Fibroblast of gingiva (primary cell): ENCODE results near the gene PDIA2.

ENCODE experiments used
- DNase-seq: peaks from one replicate; pipeline ENCODE4 v3.0.0-alpha.2; 2011; ENCODE audit warnings: low read depth

Gene PDIA2

DNA sequence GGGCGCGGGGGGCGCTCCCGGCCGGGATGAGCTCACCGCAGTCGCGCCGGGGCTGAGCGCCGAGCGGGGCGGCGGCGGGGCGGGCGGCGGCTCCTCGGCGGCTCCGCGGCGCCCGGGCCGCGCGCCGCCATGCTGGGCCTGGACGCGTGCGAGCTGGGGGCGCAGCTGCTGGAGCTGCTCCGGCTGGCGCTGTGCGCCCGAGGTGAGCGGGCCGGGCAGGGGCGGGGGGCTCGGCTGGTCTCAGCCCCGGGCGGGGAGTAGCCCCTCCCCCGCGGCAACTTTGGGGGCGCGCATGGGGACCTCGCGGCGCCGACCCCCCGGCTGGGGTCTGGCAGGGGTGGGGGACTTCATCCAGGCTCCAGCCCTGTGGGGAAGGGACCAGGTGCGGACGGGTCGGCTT lies 2.4 kb upstream of the PDIA2 start, which contains the start of gene ARHGDIG:
ARHGDIG (plus strand) TSS at position 40 of the 400 bp plus-strand sequence; CDS start at position 130, 90 bp downstream.
- DNase-seq = no peak

GRCh38 chr16:280991-281659 lies 1.8 kb upstream of the PDIA2 start:
- DNase-seq = no peak

- DNase-seq = no peak
Observed at GRCh38 chr16:281660-282255, 1.2 kb upstream of the PDIA2 start.

- DNase-seq = no peak
Observed at GRCh38 chr16:282491-282890, 473 bp upstream of the PDIA2 start.

GRCh38 chr16:284204-285120 lies 1.5 kb downstream of the PDIA2 start:
- no peak for DNase-seq

GRCh38 chr16:285146-286055 lies 2.4 kb downstream of the PDIA2 start:
- DNase-seq = no peak

DNA sequence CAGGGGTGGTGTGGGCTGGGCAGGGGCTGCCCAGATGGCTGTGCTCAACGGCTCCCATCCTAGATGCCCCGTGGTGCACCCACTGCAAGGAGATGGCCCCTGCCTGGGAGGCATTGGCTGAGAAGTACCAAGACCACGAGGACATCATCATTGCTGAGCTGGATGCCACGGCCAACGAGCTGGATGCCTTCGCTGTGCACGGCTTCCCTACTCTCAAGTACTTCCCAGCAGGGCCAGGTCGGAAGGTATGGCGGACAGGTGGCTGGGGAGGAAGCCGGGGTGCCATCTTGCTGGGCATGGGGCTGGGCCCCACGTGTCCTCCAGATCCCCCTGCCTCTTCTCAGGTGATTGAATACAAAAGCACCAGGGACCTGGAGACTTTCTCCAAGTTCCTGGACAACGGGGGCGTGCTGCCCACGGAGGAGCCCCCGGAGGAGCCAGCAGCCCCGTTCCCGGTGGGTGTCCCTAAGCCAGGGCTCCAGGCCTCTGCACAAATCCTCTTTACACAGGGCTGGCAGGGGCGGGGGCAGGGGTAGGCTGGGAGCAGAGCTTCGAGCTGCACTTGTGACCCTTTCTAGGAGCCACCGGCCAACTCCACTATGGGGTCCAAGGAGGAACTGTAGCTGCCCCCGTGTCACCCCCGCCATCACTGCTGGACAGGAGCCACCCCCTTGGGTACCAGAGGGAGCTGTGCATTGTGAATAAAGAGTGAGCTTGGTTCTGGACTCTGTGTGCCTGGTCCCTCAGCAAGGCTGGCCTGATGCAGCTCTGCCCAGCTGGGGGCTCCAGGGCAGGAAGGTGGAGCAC lies 3.7 kb downstream of the PDIA2 start:
- no peak for DNase-seq

DNA sequence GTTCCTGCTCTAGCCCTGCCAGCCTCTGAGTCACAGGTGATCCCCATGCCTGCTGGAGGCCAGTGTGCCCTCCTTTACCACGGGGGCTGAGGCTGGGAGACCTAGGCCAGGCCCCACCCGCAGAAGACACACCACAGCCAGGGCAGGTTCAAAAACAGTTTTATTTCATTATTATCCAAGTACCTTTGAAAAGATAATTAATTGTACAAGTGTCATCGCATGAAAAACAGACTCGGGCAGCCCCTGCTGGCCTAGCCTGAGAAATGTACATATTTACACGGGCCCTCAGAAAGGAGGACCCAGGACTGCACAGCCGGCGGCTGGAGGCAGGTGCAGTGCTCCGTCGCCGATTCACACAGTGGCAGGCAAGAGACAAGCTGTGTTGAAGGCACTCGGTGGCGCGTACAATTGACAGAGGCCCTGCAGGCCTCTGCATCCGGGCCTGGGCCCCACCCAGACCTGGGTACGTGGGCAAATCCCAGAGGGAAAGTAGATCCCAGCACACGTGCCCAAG lies 4.4 kb downstream of the PDIA2 start:
- DNase-seq = no peak

DNA sequence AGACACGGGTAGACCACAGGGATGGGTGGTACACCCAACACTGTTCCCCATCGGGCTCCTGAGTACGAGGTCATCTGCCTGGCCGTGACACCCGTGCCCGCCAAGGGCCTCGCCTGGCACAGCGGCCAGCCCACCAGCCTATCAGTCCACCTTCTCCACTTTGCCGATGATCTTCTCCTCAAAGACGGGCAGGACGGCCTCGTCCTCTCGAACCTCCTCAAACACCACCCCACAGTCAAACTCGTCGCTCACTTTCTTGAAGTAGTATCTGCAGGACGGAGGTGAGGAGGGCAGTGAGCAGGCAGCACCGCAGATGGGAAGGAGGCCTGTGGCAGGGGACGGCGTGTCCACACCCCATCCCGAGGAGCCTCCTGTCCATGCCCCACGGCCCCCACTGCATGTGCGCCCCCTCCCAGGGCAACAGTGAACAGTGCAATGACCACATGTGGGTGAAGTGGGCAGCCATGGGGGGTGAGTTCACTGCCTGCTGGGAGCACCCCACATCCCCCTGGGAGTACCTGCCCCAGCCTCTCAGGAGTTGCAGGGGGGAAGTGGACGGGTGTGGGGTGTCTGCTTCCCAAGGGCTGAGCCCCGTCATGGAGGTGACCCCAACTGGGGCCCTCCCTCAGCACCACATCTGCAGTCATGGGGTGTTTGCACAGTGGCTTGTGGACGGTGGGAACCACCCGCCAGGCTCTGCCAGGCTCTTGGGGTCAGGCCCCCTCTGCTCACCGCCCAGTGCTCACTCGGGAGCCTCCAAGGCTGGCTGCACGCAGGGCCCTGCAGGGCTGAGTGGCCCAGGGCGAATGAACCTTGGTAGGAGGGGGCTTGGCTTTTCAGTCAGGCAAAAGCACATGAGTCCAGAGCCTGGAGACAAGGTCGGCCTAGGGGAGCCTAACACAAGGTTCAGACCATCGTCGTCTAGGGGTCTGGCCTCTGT lies 5.3 kb downstream of the PDIA2 start:
- no peak for DNase-seq

- no peak for DNase-seq
Observed at GRCh38 chr16:289395-289997, 6.5 kb downstream of the PDIA2 start.

GRCh38 chr16:290015-290680 lies 7.2 kb downstream of the PDIA2 start:
- DNase-seq = no peak

DNA sequence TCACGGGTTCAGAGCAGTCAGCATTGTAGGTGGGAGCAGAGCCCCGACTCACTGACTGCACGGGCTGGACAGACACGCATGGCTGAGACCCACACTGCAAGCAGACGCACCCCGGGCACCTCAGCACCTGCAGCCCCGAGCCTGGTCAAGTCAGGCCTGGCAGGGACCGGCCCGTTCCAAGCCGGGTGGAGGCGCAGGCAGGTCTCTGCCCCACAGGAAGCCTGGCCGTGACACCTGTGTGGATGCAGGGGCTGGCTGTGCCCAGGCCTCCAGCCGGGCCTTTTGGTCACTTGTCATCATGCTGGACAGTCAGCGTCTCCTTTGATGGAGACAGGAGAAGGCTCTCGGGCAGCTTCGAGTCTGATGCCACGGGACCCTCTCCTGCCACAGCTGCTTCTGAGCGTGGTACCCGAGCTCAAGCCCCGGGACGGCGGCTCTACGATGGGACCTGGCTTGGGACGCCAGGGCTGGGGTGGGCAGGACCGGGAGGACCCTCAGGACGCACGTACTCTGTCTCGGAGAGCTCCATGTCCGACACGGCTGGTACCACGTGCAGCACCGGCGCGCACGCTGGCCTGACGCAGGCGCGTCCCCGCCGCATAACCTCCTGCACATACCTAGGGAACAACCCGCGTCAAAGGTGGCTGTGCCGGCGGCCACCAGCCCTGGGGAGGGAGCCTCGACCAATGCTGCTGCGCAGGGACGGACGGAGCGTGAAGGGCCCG lies 7.9 kb downstream of the PDIA2 start:
- no peak for DNase-seq

DNA sequence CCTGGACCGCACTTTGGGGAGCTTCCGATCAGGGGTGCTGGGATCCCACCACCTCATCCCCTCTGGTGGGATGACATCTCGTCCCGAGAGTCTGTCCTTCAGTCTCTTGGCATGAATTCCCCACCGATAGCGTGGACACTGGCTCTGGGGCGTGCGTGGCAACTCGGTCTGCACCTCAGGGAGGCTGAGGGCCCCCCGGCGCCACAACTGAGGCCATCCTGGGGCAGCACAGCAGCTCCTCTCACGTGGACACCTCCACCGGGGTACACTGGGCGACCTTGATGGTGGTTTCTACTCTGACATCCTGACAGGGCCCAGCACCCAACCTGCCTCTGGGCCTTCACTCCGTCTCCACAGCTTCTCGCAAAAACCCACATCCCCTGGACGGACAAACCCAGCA lies 8.6 kb downstream of the PDIA2 start:
- no peak for DNase-seq

DNA sequence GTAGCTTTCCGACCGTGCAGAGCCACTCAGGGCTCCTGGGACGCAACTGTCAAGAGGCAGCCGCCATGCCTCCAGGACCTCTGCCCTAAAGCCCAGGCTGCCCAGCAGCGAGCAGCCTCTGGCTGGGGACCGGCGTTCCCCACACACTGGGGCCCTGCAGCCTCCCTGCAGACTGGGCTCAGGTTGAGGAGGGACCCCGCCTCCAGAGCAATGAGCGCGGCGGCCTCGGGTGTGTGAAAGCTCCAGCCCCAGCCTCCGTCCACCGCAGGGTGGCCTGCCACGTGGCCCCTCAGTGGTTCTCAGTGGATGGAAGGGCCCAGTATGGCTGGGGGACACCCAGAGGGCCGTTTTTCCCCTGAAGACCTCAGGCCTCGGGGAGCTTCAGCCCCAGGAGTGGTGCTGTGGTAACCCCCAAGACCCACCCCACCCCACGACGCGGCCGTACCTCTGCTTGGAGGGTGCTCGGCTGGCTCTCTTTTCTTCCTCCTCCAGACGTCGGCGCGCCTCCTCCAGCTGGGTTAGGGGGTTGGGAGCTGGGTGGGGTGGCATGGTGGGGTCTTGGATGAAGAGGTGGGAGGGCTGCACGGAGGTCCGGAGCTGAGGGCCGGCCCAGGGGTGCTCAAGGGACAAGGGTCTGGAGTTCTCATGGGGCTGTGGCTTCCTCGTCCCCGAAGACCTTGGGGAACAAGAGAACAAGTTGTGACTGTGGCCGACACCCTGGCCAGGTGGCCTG lies 10.2 kb downstream of the PDIA2 start:
- no peak for DNase-seq

DNA sequence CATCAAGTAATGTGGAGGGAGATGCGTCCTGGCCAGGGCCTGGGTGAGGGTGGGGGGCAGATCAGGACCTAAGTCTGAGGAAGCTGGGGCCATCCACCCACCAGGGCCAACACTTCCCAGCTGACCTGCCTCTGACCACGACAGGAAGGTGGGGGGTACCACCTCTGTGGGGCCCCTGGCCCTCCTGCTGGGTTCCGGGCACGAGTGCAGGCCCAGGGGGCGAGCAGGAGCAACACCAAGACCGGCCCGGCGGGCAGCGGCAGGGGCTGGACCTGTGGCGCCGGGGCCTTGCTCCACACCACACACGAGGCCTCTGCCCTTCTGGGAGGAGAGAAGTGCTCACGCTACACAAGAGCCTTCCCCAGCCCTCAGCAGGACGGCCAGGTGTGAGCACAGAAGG lies 13.3 kb downstream of the PDIA2 start:
- DNase-seq = no peak

DNA sequence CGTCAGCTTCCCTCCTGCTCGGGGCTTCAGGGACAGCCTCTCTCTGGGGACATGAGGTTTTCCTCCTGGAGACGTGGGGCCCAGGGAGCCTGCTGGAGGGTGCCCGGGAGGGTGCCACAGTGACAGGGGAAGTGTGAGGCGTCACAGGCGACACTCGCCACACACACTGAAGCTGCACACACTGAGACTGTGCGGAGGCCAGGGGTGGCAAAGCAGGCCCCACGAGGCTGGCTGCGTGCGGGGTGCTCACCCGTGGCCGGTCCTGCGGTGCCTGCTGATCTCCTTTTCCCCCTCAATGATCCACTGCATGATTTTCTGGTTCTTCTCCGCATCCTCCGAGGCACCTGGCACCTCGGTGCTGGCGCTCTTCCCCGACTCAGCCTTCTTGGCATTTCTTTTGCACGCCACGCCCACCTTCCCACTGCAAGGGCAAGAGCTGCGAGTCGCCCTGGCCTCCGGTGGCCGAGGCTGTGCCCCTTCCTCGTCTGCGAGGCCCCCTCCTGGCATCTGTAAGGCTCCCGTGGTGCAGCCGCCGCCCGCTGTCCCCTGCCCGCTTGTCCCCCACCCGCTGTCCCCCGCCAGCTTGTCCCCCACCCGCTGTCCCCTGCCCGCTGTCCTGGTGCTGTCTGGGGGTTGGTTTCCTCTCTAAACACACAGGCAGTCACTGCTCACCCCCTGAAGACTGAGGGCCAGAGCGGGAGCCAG lies 14.0 kb downstream of the PDIA2 start:
- DNase-seq = no peak

GRCh38 chr16:297832-298231 lies 14.9 kb downstream of the PDIA2 start:
- DNase-seq = no peak
